ENCODE results near the gene FBXL19.
A peak's percentile ranks its signal among the peaks of the same experiment; 100 is the strongest.

FBXL19 gene

GRCh38 chr16:30958175-30959079, 35.1 kb downstream of the FBXL19 start:
- H3K27ac Mint-ChIP-seq, result peak overlapping the region; percentile 34 to 97 (median 94)
- H3K27me3 Mint-ChIP-seq (ENCODE audit: low read depth), result no peaks in the 10 kb centered on the region
- H3K4me1 Mint-ChIP-seq, result peaks cover 26% of the 10 kb centered on the region
- H3K4me3 Mint-ChIP-seq, result peak overlapping the region; percentile 96 to 97 (median 97)
- no peak for TF ChIP-seq CTCF (IDR thresholded peaks at IDR 0.05; ENCODE audit: unreplicated experiment in 3 of 3)
- H3K9me3 Mint-ChIP-seq, result no peaks in the 10 kb centered on the region
- H3K36me3 Mint-ChIP-seq (ENCODE audit: low read depth), result peaks cover 35% of the 10 kb centered on the region

- Mint-ChIP-seq H3K9me3 (no peaks in the 10 kb centered on the region), H3K27ac (no peak overlapping the region), H3K4me1 (peaks cover 21% of the 10 kb centered on the region), H3K4me3 (peak overlapping the region in 2 of 3 experiments; percentile 65 to 78), H3K27me3 (ENCODE audit: low read depth) (no peaks in the 10 kb centered on the region), H3K36me3 (ENCODE audit: low read depth) (peaks cover 55% of the 10 kb centered on the region)
- TF ChIP-seq CTCF (IDR thresholded peaks at IDR 0.05; ENCODE audit: unreplicated experiment in 3 of 3), result no peak
These were observed 38.0 kb downstream of the FBXL19 start for GRCh38 chr16:30961384-30961783.

GRCh38 chr16:30963925-30964511, 40.6 kb downstream of the FBXL19 start:
- peaks cover 71% of the 10 kb centered on the region for H3K36me3 Mint-ChIP-seq (ENCODE audit: low read depth)
- no peaks in the 10 kb centered on the region for H3K27me3 Mint-ChIP-seq (ENCODE audit: low read depth)
- H3K9me3 Mint-ChIP-seq, result no peaks in the 10 kb centered on the region
- H3K4me3 Mint-ChIP-seq, result no peak overlapping the region
- TF ChIP-seq CTCF (IDR thresholded peaks at IDR 0.05; ENCODE audit: unreplicated experiment in 3 of 3), result no peak
- no peak overlapping the region for H3K27ac Mint-ChIP-seq
- H3K4me1 Mint-ChIP-seq, result peaks cover 13% of the 10 kb centered on the region

GRCh38 chr16:30964574-30965226, 41.3 kb downstream of the FBXL19 start:
- no peak for TF ChIP-seq CTCF (IDR thresholded peaks at IDR 0.05; ENCODE audit: unreplicated experiment in 3 of 3)
- Mint-ChIP-seq H3K36me3 (ENCODE audit: low read depth) (peaks cover 71% of the 10 kb centered on the region), H3K27ac (no peak overlapping the region), H3K27me3 (ENCODE audit: low read depth) (no peaks in the 10 kb centered on the region), H3K4me1 (peaks cover 6% of the 10 kb centered on the region), H3K9me3 (no peaks in the 10 kb centered on the region), H3K4me3 (peak overlapping the region in 1 of 3 experiments; percentile 26)

GRCh38 chr16:30965436-30965835, 42.1 kb downstream of the FBXL19 start:
- H3K4me1 Mint-ChIP-seq, result no peaks in the 10 kb centered on the region

More at GRCh38 chr16:30965436-30965835, 42.1 kb downstream of the FBXL19 start:
- Mint-ChIP-seq H3K9me3 (no peaks in the 10 kb centered on the region), H3K27me3 (ENCODE audit: low read depth) (no peaks in the 10 kb centered on the region), H3K27ac (no peak overlapping the region), H3K4me3 (no peak overlapping the region), H3K36me3 (ENCODE audit: low read depth) (peaks cover 66% of the 10 kb centered on the region)
- TF ChIP-seq CTCF (IDR thresholded peaks at IDR 0.05; ENCODE audit: unreplicated experiment in 3 of 3), result no peak
